Stomach (tissue), 9 donors: Measurements from ENCODE around the gene CADM4. TPM values are rescaled to one million over a fixed set of nuclear protein-coding genes. Genes with fewer than 3 reads are reported as not detected.
"Not testable (repeated sequence)": the region's sequence is repeated elsewhere in the genome, so short reads cannot be mapped to it uniquely, and the experiment has no call there.

Experiments
- DNase-seq, 2 donors: peaks; one replicate each; pipeline versions ENCODE4 v3.0.0 to v3.0.0-alpha.2; 2013 to 2019
- H3K27ac ChIP-seq, 5 donors: fragments of 200-600 bp in 4 of 5; sonication (generic) in 4 of 5; one replicate each; pipeline ENCODE4 v1.5.1; 2013 to 2019; ENCODE audit warnings: mild to moderate bottlenecking in 1 of 5, moderate library complexity in 1 of 5
- H3K27me3 ChIP-seq, 3 donors: fragments of 200-600 bp; sonication (generic); one replicate each; pipeline ENCODE4 v1.5.1; 2017 to 2019; ENCODE audit warnings: mixed run types in 1 of 3
- H3K36me3 ChIP-seq, 4 donors: fragments of 200-600 bp; sonication (generic); 1 replicate in 3 of 4; 2 replicates in 1 of 4; pipeline ENCODE4 v1.5.1; 2016 to 2019
- H3K4me1 ChIP-seq, 4 donors: fragments of 200-600 bp; sonication (generic); one replicate each; pipeline ENCODE4 v1.5.1; 2016 to 2019
- H3K4me3 ChIP-seq, 4 donors: fragments of 200-600 bp; sonication (generic) in 3 of 4; one replicate each; pipeline ENCODE4 v1.5.1; 2016 to 2019; ENCODE audit warnings: mild to moderate bottlenecking in 1 of 4
- H3K9me3 ChIP-seq, 4 donors: fragments of 200-600 bp; sonication (generic); one replicate each; pipeline ENCODE4 v1.5.1; 2016 to 2019
- CTCF ChIP-seq, 7 experiments: fragments of 450-650 bp in 4 of 7; fragments of 200-600 bp in 3 of 7; sonication (generic) in 3 of 7; IDR thresholded peaks; one replicate each; pipeline ENCODE4 v1.5.1; 2016 to 2019; ENCODE audit warnings: antibody characterized with exemption in 7 of 7, control low read depth in 2 of 7, mild to moderate bottlenecking in 1 of 7
- EP300 ChIP-seq: sonication (generic); formaldehyde crosslinking; IDR thresholded peaks from one replicate; pipeline ENCODE4 v1.6.1; 2017; ENCODE audit warnings: antibody characterized with exemption
- POLR2A ChIP-seq, 4 donors: fragments of 450-650 bp; IDR thresholded peaks; one replicate each; pipeline ENCODE4 v1.6.1; 2016; ENCODE audit warnings: antibody characterized with exemption in 4 of 4, control low read depth in 2 of 4, mild to moderate bottlenecking in 1 of 4, moderate library complexity in 1 of 4
- POLR2AphosphoS5 ChIP-seq, 3 donors: sonication (generic); formaldehyde crosslinking; IDR thresholded peaks; one replicate each; pipeline ENCODE4 v1.6.1; 2016; ENCODE audit warnings: antibody characterized with exemption in 3 of 3
- WGBS, 5 donors: extraction: QIAGEN DNeasy Blood & Tissue Kit in 3 of 5; methylation state at CpG; one replicate each; pipeline versions ENCODE4 v1.1.5 to v1.1.7; 2013 to 2018; 5-methylcytosine and 5-hydroxymethylcytosine counted together
- intact Hi-C: fragments of 100-400 bp; cut with DNase I; formaldehyde crosslinking; loops from one replicate; pipeline ENCODE4 v1.15.1; 2023; ENCODE audit warnings: low total_unique reads
- polyA plus RNA-seq, 3 donors: library from polyadenylated mRNA; stranded (reverse); fragments of 200-250 nt; gene quantifications; one replicate each; pipeline ENCODE4 v1.2.3, GENCODE V29; 2013
- total RNA-seq, 5 donors: library from RNA; depleted of rRNA; stranded (reverse); fragments of >200 nt; gene quantifications; one replicate each; pipeline versions ENCODE4 v1.1.0 to v1.2.3, GENCODE V29; 2014 to 2016
- donor health status: healthy with polysubstance abuse.
- donor health status: Bipolar disorder and iron deficiency.
- donor health status: healthy.

CADM4 gene
- total and polyA plus RNA-seq, 8 donors = 4.9 to 14.2 (median 6.2) TPM; not detected in 1

- DNase-seq = no peak
- intact Hi-C loops = loop anchor here (10.0 kb wide), 1 partner anchor 102 kb away; no protein-coding TSS in a partner anchor
- H3K27me3 ChIP-seq = no peaks in the 10 kb centered on the region
- H3K27ac ChIP-seq = no peak overlapping the region
- H3K4me1 ChIP-seq = peaks cover 0 to 4% (median 1%) of the 10 kb centered on the region in 4 donors
- TF ChIP-seq EP300 = no peak
- no peak for TF ChIP-seq CTCF (IDR thresholded peaks at IDR 0.05)
- TF ChIP-seq POLR2AphosphoS5 (IDR thresholded peaks at IDR 0.05) = no peak
- no peak for TF ChIP-seq POLR2A (IDR thresholded peaks at IDR 0.05)
- peaks cover 0 to 9% (median 3%) of the 10 kb centered on the region in 4 donors for H3K9me3 ChIP-seq
- peaks cover 19 to 94% (median 79%) of the 10 kb centered on the region in 4 donors for H3K36me3 ChIP-seq
- 86 to 96% (median 90%) methylated on average over 6 of the region's 6 CpGs for WGBS, 5 donors
- H3K4me3 ChIP-seq = no peak overlapping the region
Measured at GRCh38 chr19:43656436-43656835, 16.8 kb upstream of the CADM4 start.

DNA sequence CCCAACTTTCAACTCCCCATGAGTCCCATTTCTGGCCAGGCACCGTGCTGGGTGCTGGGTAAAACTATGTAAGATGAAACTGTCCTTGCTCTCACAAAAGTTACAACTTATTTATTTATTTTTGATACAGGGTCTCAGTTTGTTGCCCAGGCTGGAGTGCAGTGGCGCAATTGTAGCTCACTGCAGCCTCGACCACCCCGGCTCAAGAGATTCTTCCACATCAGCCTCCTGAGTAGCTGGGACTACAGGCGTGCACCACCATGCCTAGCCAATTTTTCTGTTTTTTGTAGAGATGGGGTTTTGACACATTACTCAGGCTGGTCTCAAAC, 12.9 kb upstream of the CADM4 start:
- no peak overlapping the region for H3K27ac ChIP-seq
- no peaks in the 10 kb centered on the region for H3K27me3 ChIP-seq
- DNase-seq = no peak
- no peak for TF ChIP-seq CTCF (IDR thresholded peaks at IDR 0.05)
- TF ChIP-seq EP300 = no peak
- H3K36me3 ChIP-seq = peaks cover 24 to 98% (median 80%) of the 10 kb centered on the region in 4 donors
- intact Hi-C loops = loop anchor here (10.0 kb wide), 1 partner anchor 98 kb away; no protein-coding TSS in a partner anchor
- 63 to 80% (median 70%) methylated on average over 5 of the region's 5 CpGs for WGBS, 5 donors
- H3K4me3 ChIP-seq = no peak overlapping the region
- H3K9me3 ChIP-seq = no peaks in the 10 kb centered on the region
- peaks cover 0 to 4% (median 1%) of the 10 kb centered on the region in 4 donors for H3K4me1 ChIP-seq

- no peaks in the 10 kb centered on the region for H3K27me3 ChIP-seq
- peak overlapping the region in 2 of 5 donors; percentile 25 to 33 for H3K27ac ChIP-seq
- DNase-seq = peak; percentile 66 to 87
- 51 to 64% (median 61%) methylated on average over 14 of the region's 14 CpGs for WGBS, 5 donors
- intact Hi-C loops = loop anchor here (10.0 kb wide), 1 partner anchor 97 kb away; no protein-coding TSS in a partner anchor
- peak overlapping the region in 2 of 4 donors; percentile 8 to 15 for H3K4me3 ChIP-seq
- TF ChIP-seq CTCF (IDR thresholded peaks at IDR 0.05) (peak in 5 of 7 experiments; percentile 56 to 83 (median 71)), POLR2AphosphoS5 (IDR thresholded peaks at IDR 0.05) (peak in 2 of 3 donors; percentile 27 to 39), EP300 (no peak)
- peaks cover 0 to 4% (median 1%) of the 10 kb centered on the region in 4 donors for H3K4me1 ChIP-seq
- peaks cover 24 to 98% (median 82%) of the 10 kb centered on the region in 4 donors for H3K36me3 ChIP-seq
- no peaks in the 10 kb centered on the region for H3K9me3 ChIP-seq
Measured at GRCh38 chr19:43651758-43652545, 12.3 kb upstream of the CADM4 start.

DNA sequence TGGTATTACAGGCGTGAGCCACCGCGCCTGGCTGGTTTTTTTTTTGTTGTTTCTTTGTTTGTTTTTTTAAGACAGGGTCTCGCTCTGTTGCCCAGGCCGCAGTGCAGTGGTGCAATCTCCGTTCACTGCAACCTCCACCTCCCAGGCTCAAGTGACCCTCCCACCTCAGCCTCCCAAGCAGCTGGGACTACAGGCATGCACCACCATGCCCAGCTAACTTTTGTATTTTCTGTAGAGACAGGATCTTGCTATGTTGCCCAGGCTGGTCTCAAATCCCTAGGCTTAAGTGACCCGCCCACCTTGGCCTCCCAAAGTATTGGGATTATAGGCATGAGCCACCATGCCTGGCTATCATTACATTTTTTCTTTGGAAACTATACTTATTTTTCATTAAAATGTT, 10.6 kb upstream of the CADM4 start:
- H3K27me3 ChIP-seq, H3K27ac ChIP-seq, H3K9me3 ChIP-seq, H3K4me1 ChIP-seq, DNase-seq, H3K4me3 ChIP-seq: not testable (repeated sequence)
- peaks cover 20 to 95% (median 79%) of the 10 kb centered on the region in 4 donors for H3K36me3 ChIP-seq
- 95 to 98% (median 97%) methylated on average over 7 of the region's 7 CpGs for WGBS, 5 donors
- intact Hi-C loops = loop anchor here (10.0 kb wide), 1 partner anchor 95 kb away; no protein-coding TSS in a partner anchor

DNA sequence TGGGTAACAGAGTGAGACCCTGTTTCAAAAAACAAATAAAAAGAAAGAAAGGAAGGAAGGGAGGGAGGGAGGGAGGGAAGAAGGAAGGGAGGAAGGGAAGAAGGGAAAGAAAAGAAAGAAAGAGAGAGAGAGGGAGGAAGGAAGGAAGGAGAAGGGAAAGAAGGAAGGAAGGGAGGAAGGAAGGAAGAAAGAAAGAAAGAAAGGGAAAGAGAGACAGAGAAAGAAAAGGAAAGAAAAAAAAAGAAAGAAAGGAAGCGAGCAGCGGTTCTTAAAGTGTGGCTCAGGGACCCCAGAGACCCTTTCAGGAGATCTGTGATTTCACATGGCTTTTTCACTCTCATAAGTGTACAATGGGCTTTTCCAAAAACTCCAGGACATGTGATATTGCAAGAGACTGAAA, 9.9 kb upstream of the CADM4 start:
- no peak for DNase-seq
- no peak overlapping the region for H3K4me3 ChIP-seq
- H3K27ac ChIP-seq = no peak overlapping the region

More for the DNA sequence above, 9.9 kb upstream of the CADM4 start:
- Histone ChIP-seq H3K36me3 (peaks cover 18 to 87% (median 72%) of the 10 kb centered on the region in 4 donors), H3K4me1 (peaks cover 0 to 4% (median 1%) of the 10 kb centered on the region in 4 donors), H3K27me3 (no peaks in the 10 kb centered on the region), H3K9me3 (no peaks in the 10 kb centered on the region)
- 83 to 100% (median 88%) methylated on average over 2 of the region's 2 CpGs for WGBS, 5 donors
- intact Hi-C loops = no loop called here
- TF ChIP-seq POLR2A (IDR thresholded peaks at IDR 0.05) = no peak
